Gastrocnemius medialis (tissue), 4 donors: ENCODE measurements around the gene FGF13.

ENCODE experiments used
- CTCF ChIP-seq, 5 experiments: fragments of 450-650 bp in 3 of 5; fragments of 200-600 bp in 2 of 5; sonication (generic) in 2 of 5; IDR thresholded peaks in 4 of 5; conservative IDR thresholded peaks in 1 of 5; 1 replicate in 4 of 5; 2 replicates in 1 of 5; pipeline ENCODE4 v1.5.1; 2016 to 2019; ENCODE audit warnings: antibody characterized with exemption in 5 of 5, mild to moderate bottlenecking in 3 of 5, moderate library complexity in 3 of 5
- POLR2A ChIP-seq, 2 donors: fragments of 450-650 bp; IDR thresholded peaks; one replicate each; pipeline ENCODE4 v1.6.1; 2017; ENCODE audit warnings: antibody characterized with exemption in 2 of 2, mild to moderate bottlenecking in 2 of 2, moderate library complexity in 2 of 2

GRCh38 chrX:138690591-138690990 lies 20.9 kb downstream of the FGF13 start:
- no peak for TF ChIP-seq CTCF (IDR thresholded peaks at IDR 0.05 in 4 of 5, conservative IDR thresholded peaks at IDR 0.05 in 1 of 5)
- no peak for TF ChIP-seq POLR2A (IDR thresholded peaks at IDR 0.05)
